Mesenchymal stem cell (in vitro differentiated cells and primary cell): Measurements from ENCODE around the gene ZC3H7A. TPM values are rescaled to one million over a fixed set of nuclear protein-coding genes. Genes with fewer than 3 reads are reported as not detected.
A peak's percentile ranks its signal among the peaks of the same experiment; 100 is the strongest.

ENCODE experiments used
- DNase-seq: peaks from one replicate; pipeline ENCODE4 v3.0.0-alpha.2; 2013
- H2AFZ ChIP-seq: one replicate; pipeline ENCODE4 v1.6.1; 2013; ENCODE audit warnings: low read depth, mild to moderate bottlenecking, control low read depth, inconsistent platforms, low read length, moderate library complexity
- H2AK5ac ChIP-seq: 2 replicates; pipeline ENCODE4 v1.6.1; 2013; ENCODE audit warnings: low read length, moderate library complexity, mild to moderate bottlenecking, inconsistent platforms; ENCODE audit not compliant: severe bottlenecking
- H2BK120ac ChIP-seq: one replicate; pipeline ENCODE4 v1.6.1; 2013; ENCODE audit warnings: low read depth, mild to moderate bottlenecking, inconsistent platforms, low read length, moderate library complexity
- H2BK12ac ChIP-seq, 2 experiments: one replicate each; pipeline ENCODE4 v1.6.1; 2013; ENCODE audit warnings: inconsistent platforms in 2 of 2, low read length in 2 of 2, mild to moderate bottlenecking in 2 of 2, moderate library complexity in 2 of 2, control low read depth in 1 of 2
- H2BK15ac ChIP-seq: one replicate; pipeline ENCODE4 v1.6.1; 2013; ENCODE audit warnings: mild to moderate bottlenecking, low read depth, inconsistent platforms; ENCODE audit not compliant: poor library complexity, severe bottlenecking
- H2BK5ac ChIP-seq: 2 replicates; pipeline ENCODE4 v1.6.1; 2013; ENCODE audit warnings: low read depth, mild to moderate bottlenecking, low read length, control low read depth, inconsistent platforms; ENCODE audit not compliant: poor library complexity, severe bottlenecking
- H3K14ac ChIP-seq, 2 experiments: one replicate each; pipeline ENCODE4 v1.6.1; 2013; ENCODE audit warnings: inconsistent platforms in 2 of 2, low read length in 2 of 2, control low read depth in 1 of 2, mild to moderate bottlenecking in 1 of 2, moderate library complexity in 1 of 2
- H3K18ac ChIP-seq, 2 experiments: one replicate each; pipeline ENCODE4 v1.6.1; 2013; ENCODE audit warnings: inconsistent platforms in 2 of 2, low read length in 2 of 2, control low read depth in 1 of 2, low read depth in 1 of 2, mild to moderate bottlenecking in 1 of 2
- H3K23ac ChIP-seq, 2 experiments: one replicate each; pipeline ENCODE4 v1.6.1; 2013; ENCODE audit warnings: inconsistent platforms in 2 of 2, low read length in 2 of 2, mild to moderate bottlenecking in 2 of 2, moderate library complexity in 2 of 2, control low read depth in 1 of 2
- H3K27ac ChIP-seq: 2 replicates; pipeline ENCODE4 v1.5.1; 2013; ENCODE audit warnings: mild to moderate bottlenecking, moderate library complexity, low read length, control low read depth, inconsistent platforms; ENCODE audit not compliant: poor library complexity, severe bottlenecking
- H3K27me3 ChIP-seq, 2 experiments: 2 replicates each; pipeline versions ENCODE4 v1.6.1 to v1.7.0; 2013; ENCODE audit warnings: low read length in 2 of 2, mild to moderate bottlenecking in 2 of 2, moderate library complexity in 2 of 2, control low read depth in 1 of 2, inconsistent platforms in 1 of 2; ENCODE audit not compliant: control insufficient read depth in 1 of 2, insufficient read depth in 1 of 2
- H3K36me3 ChIP-seq, 2 experiments: 2 replicates each; pipeline versions ENCODE4 v1.6.1 to v1.7.0; 2013; ENCODE audit warnings: low read length in 2 of 2, control low read depth in 1 of 2, inconsistent platforms in 1 of 2, low read depth in 1 of 2, mild to moderate bottlenecking in 1 of 2; ENCODE audit not compliant: insufficient read depth in 2 of 2, control insufficient read depth in 1 of 2
- H3K4ac ChIP-seq, 2 experiments: one replicate each; pipeline ENCODE4 v1.6.1; 2013; ENCODE audit warnings: inconsistent platforms in 2 of 2, low read length in 2 of 2, mild to moderate bottlenecking in 2 of 2, moderate library complexity in 2 of 2, control low read depth in 1 of 2, low read depth in 1 of 2
- H3K4me1 ChIP-seq: 2 replicates; pipeline ENCODE4 v1.6.1; 2013; ENCODE audit warnings: low read depth, low read length, control low read depth; ENCODE audit not compliant: control insufficient read depth, insufficient read depth
- H3K4me2 ChIP-seq: 2 replicates; pipeline ENCODE4 v1.6.1; 2013; ENCODE audit warnings: low read length, mild to moderate bottlenecking, inconsistent platforms; ENCODE audit not compliant: poor library complexity, severe bottlenecking
- H3K4me3 ChIP-seq, 2 experiments: 2 replicates each; pipeline versions ENCODE4 v1.5.1 to v1.7.0; 2013; ENCODE audit warnings: low read length in 2 of 2, mild to moderate bottlenecking in 2 of 2, control low read depth in 1 of 2, low read depth in 1 of 2; ENCODE audit not compliant: insufficient read depth in 1 of 2
- H3K79me1 ChIP-seq: replicated peaks from 2 replicates; pipeline ENCODE4 v1.6.1; 2013; ENCODE audit warnings: mild to moderate bottlenecking, control low read depth, low read length, inconsistent platforms; ENCODE audit not compliant: poor library complexity, severe bottlenecking
- H3K9ac ChIP-seq: 2 replicates; pipeline ENCODE4 v1.7.0; 2013; ENCODE audit warnings: mild to moderate bottlenecking, low read length, moderate library complexity
- H3K9me3 ChIP-seq: 2 replicates; pipeline ENCODE4 v1.7.0; 2013; ENCODE audit warnings: mild to moderate bottlenecking, low read length; ENCODE audit not compliant: control insufficient read depth
- H4K8ac ChIP-seq: one replicate; pipeline ENCODE4 v1.6.1; 2013; ENCODE audit warnings: inconsistent platforms, mild to moderate bottlenecking, low read length, moderate library complexity
- H4K91ac ChIP-seq: one replicate; pipeline ENCODE4 v1.6.1; 2013; ENCODE audit warnings: mild to moderate bottlenecking, low read length, inconsistent platforms
- WGBS: methylation state at CpG from one replicate; pipeline ENCODE4 v1.1.7; 2013; ENCODE audit warnings: mixed read lengths; 5-methylcytosine and 5-hydroxymethylcytosine counted together
- polyA plus RNA-seq, 2 experiments: library from polyadenylated mRNA; stranded (reverse); fragments of 200-250 nt; gene quantifications; one replicate each; pipeline ENCODE4 v1.2.3, GENCODE V29; 2013

Gene ZC3H7A
- 36.3 TPM for polyA plus RNA-seq (2013, experiment 1 of 2)
- 35.3 TPM for polyA plus RNA-seq (2013, experiment 2 of 2)

GRCh38 chr16:11797166-11797956, at the start of gene ZC3H7A:
TSS of gene ZC3H7A (minus strand) at chr16:11797258. CDS start at chr16:11782354, 14,904 bp downstream.
- Histone ChIP-seq H3K9ac (peak within 1 kb of the TSS; percentile 99), H2AK5ac (peak within 1 kb of the TSS; percentile 90), H2BK5ac (peak within 1 kb of the TSS; percentile 90), H3K27ac (peak within 1 kb of the TSS; percentile 99), H3K79me1 (peaks cover 11% of the 10 kb centered on the region), H3K4me3 (peak within 1 kb of the TSS; percentile 83 to 92), H3K4me2 (peak within 1 kb of the TSS; percentile 98), H2BK12ac (peak within 1 kb of the TSS in 1 of 2 experiments; percentile 88), H3K4ac (peak within 1 kb of the TSS; percentile 96 to 98), H4K8ac (peak within 1 kb of the TSS; percentile 97), H3K23ac (peak within 1 kb of the TSS; percentile 7 to 93), H2AFZ (peak within 1 kb of the TSS; percentile 88), H3K4me1 (peaks cover 27% of the 10 kb centered on the region), H3K18ac (peak within 1 kb of the TSS; percentile 99 to 100), H3K14ac (peak within 1 kb of the TSS; percentile 66 to 95), H2BK120ac (peak within 1 kb of the TSS; percentile 98), H3K36me3 (peaks cover 5 to 8% of the 10 kb centered on the region in 2 experiments), H3K27me3 (no peaks in the 10 kb centered on the region), H4K91ac (peak within 1 kb of the TSS; percentile 97), H2BK15ac (peak within 1 kb of the TSS; percentile 96), H3K9me3 (no peaks in the 10 kb centered on the region)
- WGBS: under 1% methylated on average over 73 of the region's 80 CpGs
- peak; percentile 98 for DNase-seq

- H2AK5ac ChIP-seq: no peak overlapping the region
- H3K23ac ChIP-seq: no peak overlapping the region
- no peak overlapping the region for H4K8ac ChIP-seq
- H2BK120ac ChIP-seq: no peak overlapping the region
- H2BK15ac ChIP-seq: no peak overlapping the region
- H3K79me1 ChIP-seq: peaks cover 28% of the 10 kb centered on the region
- H3K4ac ChIP-seq: no peak overlapping the region
- no peaks in the 10 kb centered on the region for H3K27me3 ChIP-seq
- H2AFZ ChIP-seq: no peak overlapping the region
- no peak overlapping the region for H3K9ac ChIP-seq
- no peak overlapping the region for H3K27ac ChIP-seq
- no peak overlapping the region for H3K4me3 ChIP-seq
- H3K14ac ChIP-seq: no peak overlapping the region
- no peak overlapping the region for H3K18ac ChIP-seq
- peaks cover 7% of the 10 kb centered on the region for H3K4me1 ChIP-seq
- no peak for DNase-seq
- no peaks in the 10 kb centered on the region for H3K9me3 ChIP-seq
- H3K36me3 ChIP-seq: peaks cover 60 to 93% of the 10 kb centered on the region in 2 experiments
- WGBS: 95% methylated on average over 4 of the region's 4 CpGs
- H4K91ac ChIP-seq: no peak overlapping the region
- no peak overlapping the region for H2BK5ac ChIP-seq
- no peak overlapping the region for H2BK12ac ChIP-seq
- no peak overlapping the region for H3K4me2 ChIP-seq
These were observed 47.4 kb upstream of the ZC3H7A start for GRCh38 chr16:11844499-11844898.

GRCh38 chr16:11843861-11844260, 46.8 kb upstream of the ZC3H7A start:
- H3K4ac ChIP-seq: no peak overlapping the region
- H3K27ac ChIP-seq: no peak overlapping the region
- H3K23ac ChIP-seq: no peak overlapping the region
- no peaks in the 10 kb centered on the region for H3K9me3 ChIP-seq
- H2BK15ac ChIP-seq: no peak overlapping the region
- H2AK5ac ChIP-seq: no peak overlapping the region
- no peak overlapping the region for H4K8ac ChIP-seq
- no peak for DNase-seq
- no peak overlapping the region for H2BK120ac ChIP-seq
- no peak overlapping the region for H2BK5ac ChIP-seq
- no peak overlapping the region for H2BK12ac ChIP-seq
- H3K4me1 ChIP-seq: peaks cover 4% of the 10 kb centered on the region
- no peak overlapping the region for H4K91ac ChIP-seq
- H3K79me1 ChIP-seq: peaks cover 28% of the 10 kb centered on the region
- no peak overlapping the region for H3K9ac ChIP-seq
- over 99% methylated on average over 5 of the region's 5 CpGs for WGBS
- no peak overlapping the region for H3K4me3 ChIP-seq
- peaks cover 59 to 91% of the 10 kb centered on the region in 2 experiments for H3K36me3 ChIP-seq
- no peak overlapping the region for H3K4me2 ChIP-seq
- no peak overlapping the region for H3K18ac ChIP-seq
- no peak overlapping the region for H2AFZ ChIP-seq
- H3K14ac ChIP-seq: no peak overlapping the region
- H3K27me3 ChIP-seq: no peaks in the 10 kb centered on the region

GRCh38 chr16:11843206-11843605, 46.1 kb upstream of the ZC3H7A start:
- Histone ChIP-seq H2BK120ac (no peak overlapping the region), H3K9ac (no peak overlapping the region), H4K8ac (no peak overlapping the region), H3K14ac (no peak overlapping the region), H3K18ac (no peak overlapping the region), H3K79me1 (peaks cover 28% of the 10 kb centered on the region), H3K27ac (no peak overlapping the region), H3K4me2 (no peak overlapping the region), H2BK12ac (no peak overlapping the region), H3K36me3 (peaks cover 60 to 92% of the 10 kb centered on the region in 2 experiments), H2AK5ac (no peak overlapping the region), H2BK5ac (no peak overlapping the region), H3K4ac (no peak overlapping the region), H4K91ac (peak overlapping the region; percentile 62), H2BK15ac (no peak overlapping the region), H3K27me3 (no peaks in the 10 kb centered on the region), H3K4me3 (no peak overlapping the region), H3K23ac (no peak overlapping the region), H3K4me1 (no peaks in the 10 kb centered on the region), H2AFZ (no peak overlapping the region), H3K9me3 (no peaks in the 10 kb centered on the region)
- WGBS: 96% methylated on average over 8 of the region's 11 CpGs
- DNase-seq: no peak
